HG02870 (cell line): ENCODE data around the gene MAGEA4.

ENCODE experiments used
- ATAC-seq: cut with Tn5 transposase; IDR thresholded peaks from one replicate; pipeline ENCODE4 v1.9.1; 2021; ENCODE audit warnings: mild to moderate bottlenecking, moderate library complexity; ENCODE audit not compliant: unreplicated experiment

The MAGEA4 gene

DNA sequence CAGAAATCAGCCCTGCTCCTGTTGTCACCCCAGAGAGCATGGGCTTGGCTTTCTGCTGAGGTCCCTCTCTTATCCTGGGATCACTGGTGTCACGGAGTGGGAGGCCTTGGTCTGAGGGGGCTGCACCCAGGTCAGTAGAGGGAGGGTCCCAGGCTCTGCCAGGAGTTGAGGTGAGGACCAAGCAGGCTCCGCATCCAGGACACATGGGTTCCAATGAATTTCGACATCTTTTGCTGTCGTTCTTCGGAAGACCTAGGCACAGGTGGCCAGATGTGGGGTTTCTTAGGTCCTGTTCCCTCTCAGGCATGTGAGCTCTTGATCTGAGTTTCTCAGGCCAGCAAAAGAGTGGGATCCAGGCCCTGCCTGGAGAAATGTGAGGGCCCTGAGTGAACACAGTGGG lies 10.0 kb downstream of the MAGEA4 start:
- no peak for ATAC-seq

DNA sequence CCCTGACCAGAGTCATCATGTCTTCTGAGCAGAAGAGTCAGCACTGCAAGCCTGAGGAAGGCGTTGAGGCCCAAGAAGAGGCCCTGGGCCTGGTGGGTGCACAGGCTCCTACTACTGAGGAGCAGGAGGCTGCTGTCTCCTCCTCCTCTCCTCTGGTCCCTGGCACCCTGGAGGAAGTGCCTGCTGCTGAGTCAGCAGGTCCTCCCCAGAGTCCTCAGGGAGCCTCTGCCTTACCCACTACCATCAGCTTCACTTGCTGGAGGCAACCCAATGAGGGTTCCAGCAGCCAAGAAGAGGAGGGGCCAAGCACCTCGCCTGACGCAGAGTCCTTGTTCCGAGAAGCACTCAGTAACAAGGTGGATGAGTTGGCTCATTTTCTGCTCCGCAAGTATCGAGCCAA lies 11.0 kb downstream of the MAGEA4 start:
- ATAC-seq: no peak

DNA sequence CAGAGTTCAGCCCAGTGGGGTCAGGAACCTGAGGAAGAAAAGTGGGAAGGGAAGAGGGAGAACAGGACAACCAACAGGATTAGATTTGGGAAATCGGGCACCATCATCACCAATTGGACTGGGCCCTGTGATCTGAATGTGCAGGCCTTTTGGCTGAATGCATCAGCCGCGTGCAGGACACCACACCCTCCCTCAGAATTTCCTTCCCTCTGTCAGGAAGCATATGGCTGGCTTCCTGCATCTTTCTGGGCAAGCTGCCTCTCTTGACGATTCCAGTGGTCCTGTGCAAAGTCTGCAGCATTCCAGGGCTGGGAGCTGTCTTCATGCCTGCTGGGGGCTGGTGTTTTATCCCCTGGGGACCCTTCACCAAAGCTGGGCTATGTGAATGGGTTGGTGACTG lies 16.4 kb downstream of the MAGEA4 start:
- ATAC-seq: no peak

DNA sequence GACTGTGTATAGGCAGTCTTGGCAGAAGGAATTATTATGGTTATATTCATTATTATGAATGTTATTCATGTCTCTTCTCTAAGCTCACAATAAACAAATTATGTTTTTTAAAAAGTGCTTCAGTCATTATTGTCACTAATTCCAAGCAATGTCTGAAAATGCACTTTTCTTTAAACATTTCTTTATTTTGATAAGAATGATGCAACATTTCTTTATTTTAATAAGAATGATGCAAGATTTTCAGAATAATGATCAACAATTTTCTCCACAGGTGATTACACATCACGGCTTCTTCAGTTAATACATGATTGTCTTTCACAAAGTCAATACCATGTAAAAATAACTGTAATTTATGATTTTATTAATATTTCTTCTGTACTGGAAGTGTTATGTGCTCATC lies 22.7 kb downstream of the MAGEA4 start:
- no peak for ATAC-seq

DNA sequence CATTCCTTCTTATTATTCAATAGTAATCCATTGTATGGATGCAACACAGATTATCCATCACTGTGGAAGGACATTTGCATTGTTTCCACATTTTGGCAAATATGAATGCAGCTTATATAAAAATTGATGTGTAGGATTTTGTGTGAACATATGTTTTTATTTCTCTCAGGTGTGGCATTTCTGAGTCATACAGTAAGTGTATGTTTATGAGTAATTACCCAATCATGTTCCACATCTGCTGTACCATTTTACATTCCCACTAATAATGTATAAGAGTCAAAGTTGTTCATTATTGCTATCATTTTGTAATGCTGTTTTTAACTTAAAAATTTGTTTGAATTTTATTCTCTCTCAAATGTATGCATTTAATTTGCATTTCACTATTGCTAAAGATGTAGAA lies 25.5 kb downstream of the MAGEA4 start:
- ATAC-seq: no peak

DNA sequence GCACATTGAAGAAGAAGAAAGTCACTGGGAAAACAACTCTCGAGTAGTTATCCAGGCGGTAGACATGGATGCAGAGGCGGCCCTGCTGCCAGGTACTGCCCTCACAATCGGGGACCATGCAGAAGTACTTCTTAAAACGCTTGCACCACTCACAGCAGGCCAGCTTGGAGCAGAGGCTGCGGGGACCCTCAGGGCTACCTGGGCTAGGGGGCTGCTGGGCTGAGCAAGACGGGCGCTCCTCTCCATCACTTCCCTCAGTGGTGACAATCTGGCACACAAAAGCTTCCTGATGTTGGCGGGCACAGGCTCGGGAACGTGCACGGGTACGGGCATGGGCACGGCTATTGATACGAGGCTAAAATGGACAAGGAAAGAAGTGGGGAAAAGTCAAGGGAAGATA lies 42.0 kb downstream of the MAGEA4 start:
- no peak for ATAC-seq

DNA sequence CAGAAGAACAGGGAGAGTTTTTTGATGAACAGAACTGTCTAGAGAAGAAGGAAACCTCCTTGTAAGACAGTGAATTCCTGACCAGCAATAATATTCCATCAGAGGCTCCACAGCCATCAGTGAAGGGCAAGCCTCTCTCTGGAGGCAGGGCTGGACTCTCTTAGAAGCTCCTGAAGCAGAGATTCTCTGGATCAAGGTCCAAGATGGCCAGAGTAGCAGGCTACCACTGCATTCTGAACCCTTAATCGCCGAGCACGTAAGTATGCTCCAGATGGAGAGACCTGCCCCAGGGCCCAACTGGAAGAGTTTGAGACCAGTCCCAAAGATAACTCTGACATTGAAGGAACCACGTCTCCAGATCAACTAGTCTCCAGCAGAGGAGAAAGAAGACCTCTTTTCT lies 45.4 kb downstream of the MAGEA4 start:
- ATAC-seq: no peak

DNA sequence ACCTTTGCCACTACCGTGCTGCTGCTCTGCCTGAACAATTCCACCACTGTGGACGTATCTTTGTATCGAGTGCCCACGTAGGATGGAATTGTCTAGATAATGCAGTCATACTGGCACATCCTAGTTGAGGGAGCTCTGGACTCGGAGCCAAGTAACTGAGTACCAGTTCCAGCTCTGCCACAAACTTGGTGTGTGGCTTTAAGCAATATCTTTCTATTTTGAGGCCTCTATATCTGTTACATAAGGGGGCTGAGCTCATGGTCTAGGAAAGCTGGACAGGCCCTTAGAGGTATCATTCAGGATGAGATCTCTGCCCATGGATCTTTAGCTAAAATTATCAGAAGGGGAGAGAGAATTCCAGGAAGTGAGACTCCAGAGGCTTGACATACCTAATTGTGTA lies 49.3 kb downstream of the MAGEA4 start:
- ATAC-seq: no peak

DNA sequence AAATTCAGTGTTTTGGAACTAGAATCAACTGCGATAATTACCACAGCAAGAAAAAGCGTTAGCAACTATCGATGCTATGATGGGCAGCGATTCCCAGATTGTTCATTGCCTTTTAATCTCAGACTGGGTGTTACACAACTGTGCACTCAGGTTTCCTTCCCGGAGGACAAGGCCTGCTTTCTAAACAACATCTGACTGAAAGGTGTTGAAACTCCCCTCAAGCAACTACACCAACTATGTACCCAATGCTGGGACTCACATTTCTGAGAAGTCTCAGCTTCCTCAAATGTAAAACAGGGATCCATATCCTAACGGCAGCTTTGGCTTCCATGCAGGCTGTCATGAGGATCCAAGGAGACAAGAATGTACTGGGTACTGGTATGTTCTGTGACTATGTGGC lies 53.5 kb downstream of the MAGEA4 start:
- no peak for ATAC-seq

DNA sequence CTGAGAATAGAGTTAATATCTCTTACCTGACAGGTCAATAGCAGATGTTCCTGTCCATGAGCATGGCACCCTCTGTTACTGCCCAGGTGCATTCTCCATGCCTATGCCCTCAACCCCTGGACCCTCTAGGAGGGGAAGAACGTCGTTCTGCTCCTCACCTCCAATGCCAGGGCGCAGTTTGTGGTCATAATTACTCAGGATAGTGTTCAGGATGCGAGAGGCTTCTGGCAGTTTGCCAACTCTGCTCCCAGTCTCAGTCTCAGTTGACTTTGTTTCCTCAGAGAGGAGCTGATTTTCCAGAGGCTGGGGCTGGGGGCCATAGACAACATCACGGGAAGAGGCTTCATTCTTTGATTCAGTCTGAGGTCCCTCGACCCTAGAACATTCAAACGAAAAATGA lies 57.3 kb downstream of the MAGEA4 start:
- ATAC-seq: no peak

DNA sequence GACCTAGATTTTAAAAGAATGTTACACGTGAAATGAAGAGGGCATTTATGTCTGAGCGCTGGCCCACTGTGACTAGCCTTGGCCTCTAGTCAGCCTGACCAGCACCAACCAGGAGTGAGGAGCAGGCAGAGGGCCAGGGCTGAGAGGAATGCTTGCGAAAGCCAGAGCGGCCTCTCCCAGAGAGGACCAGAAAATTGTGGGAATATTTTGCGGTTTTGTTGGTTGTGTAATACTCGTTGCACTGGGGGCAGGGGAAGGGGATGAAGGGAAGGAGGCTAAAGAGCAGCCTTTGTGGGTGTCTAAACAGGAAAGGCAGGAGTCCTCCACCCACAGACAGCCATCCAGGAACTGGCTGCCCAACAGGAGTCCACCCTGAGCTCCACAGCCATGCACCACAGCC lies 58.0 kb downstream of the MAGEA4 start:
- no peak for ATAC-seq

DNA sequence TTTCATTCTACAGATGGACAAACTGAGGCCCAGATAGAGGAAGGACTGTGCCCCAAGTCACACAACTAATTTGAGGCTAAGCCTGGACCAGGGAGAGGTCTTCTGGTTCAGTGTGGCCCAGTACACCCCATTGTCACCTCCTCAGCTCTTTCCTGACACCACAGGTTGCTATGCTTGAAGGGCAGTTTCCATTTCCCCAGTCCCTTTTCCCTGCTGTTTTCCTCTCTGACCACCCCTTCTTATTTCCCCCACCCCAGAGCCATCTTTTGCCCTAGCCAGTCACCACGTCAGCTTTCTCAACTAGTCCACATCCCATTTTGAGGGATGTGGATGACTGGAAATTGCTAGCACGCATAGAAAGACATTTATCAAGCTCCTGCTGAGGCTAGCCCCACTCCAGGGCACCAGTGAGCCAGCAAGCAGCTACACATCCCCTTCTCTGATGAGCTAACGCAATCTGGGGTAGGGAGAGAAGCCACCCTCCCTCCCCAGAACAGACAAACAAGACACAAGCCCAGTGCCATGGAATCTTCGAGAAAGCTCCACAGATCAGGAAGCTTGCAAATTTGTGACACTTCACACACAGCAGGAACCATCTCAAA lies 60.5 kb downstream of the MAGEA4 start:
- no peak for ATAC-seq

DNA sequence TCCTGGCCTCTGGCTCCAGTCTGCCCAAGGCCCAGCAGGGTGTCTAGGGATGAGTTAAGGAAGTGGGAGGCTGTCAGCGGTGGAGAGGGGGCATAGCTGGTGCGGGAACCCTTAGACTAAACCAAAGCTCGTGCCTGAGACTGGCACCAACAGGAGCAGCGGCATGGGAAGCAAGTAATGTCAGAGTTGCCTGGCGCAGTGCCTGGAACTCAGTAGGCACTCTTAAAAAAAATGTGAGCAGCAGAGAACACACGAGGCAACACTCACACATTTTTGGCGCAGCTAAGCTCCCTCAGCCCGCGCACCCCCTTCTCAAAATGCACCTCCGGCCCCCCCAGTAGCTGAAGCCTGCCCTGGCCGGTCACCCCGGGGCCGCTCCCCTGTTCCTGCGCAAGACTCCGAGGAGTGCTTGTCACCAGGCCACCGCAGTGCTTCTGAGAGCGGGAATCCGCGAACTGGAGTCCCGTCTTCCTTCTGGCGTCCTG lies 61.2 kb downstream of the MAGEA4 start:
- ATAC-seq: no peak
